BJ (cell line): Measurements from ENCODE around the gene ARHGAP21. TPM values are rescaled to one million over a fixed set of nuclear protein-coding genes. Genes with fewer than 3 reads are reported as not detected.
"Not testable (repeated sequence)": the region's sequence is repeated elsewhere in the genome, so short reads cannot be mapped to it uniquely, and the experiment has no call there.

ENCODE experiments used
- CTCF ChIA-PET: fragments of 350-600 bp; formaldehyde crosslinking; extraction: SDS; loops from one replicate; lab custom pipeline; 2021; ENCODE audit warnings: antibody characterized with exemption, inconsistent platforms; lab: Yijun Ruan, JAX
- POLR2A ChIA-PET: fragments of 300-600 bp; sonication (Branson Sonifier 250); formaldehyde crosslinking; extraction: SDS; loops from one replicate; lab custom pipeline; 2021; ENCODE audit warnings: antibody characterized with exemption; lab: Charles Lee
- DNase-seq: peaks from one replicate; pipeline ENCODE4 v3.0.0-alpha.2; 2011; ENCODE audit warnings: low read depth
- H3K27me3 ChIP-seq: 2 replicates; pipeline ENCODE4 v1.6.0; 2011; ENCODE audit warnings: low read length; ENCODE audit not compliant: control insufficient read depth, insufficient read depth
- H3K36me3 ChIP-seq: 2 replicates; pipeline ENCODE4 v1.5.1; 2011; ENCODE audit warnings: low read length; ENCODE audit not compliant: control insufficient read depth, insufficient read depth
- H3K4me3 ChIP-seq: 2 replicates; pipeline ENCODE4 v1.5.1; 2011; ENCODE audit warnings: low read depth, mild to moderate bottlenecking, control low read depth, low read length
- polyA minus RNA-seq: library from RNA; depleted of rRNA, polyadenylated mRNA; stranded (reverse); fragments of >200 nt; gene quantifications from 2 replicates; pipeline ENCODE4 v1.2.3, GENCODE V29; 2011; rRNA and poly(A)+ RNA removed
- polyA plus RNA-seq: library from polyadenylated mRNA; depleted of rRNA; stranded (reverse); fragments of >200 nt; gene quantifications from 2 replicates; pipeline ENCODE4 v1.2.3, GENCODE V29; 2011; rRNA removed
- TF ChIP-seq, protein P1 (sequence below): IDR thresholded peaks from 2 replicates; pipeline ENCODE4 v1.5.1; 2011; ENCODE audit warnings: low read depth, mild to moderate bottlenecking, control low read depth, inconsistent platforms, low read length, moderate library complexity; ENCODE audit not compliant: insufficient read depth

The ARHGAP21 gene
- polyA plus RNA-seq (75.8 and 99.4 TPM in 2 replicates), polyA minus RNA-seq (99.2 and 104 TPM in 2 replicates)

- DNase-seq = no peak
- no peaks in the 10 kb centered on the region for H3K36me3 ChIP-seq
- H3K27me3 ChIP-seq = no peaks in the 10 kb centered on the region
- POLR2A ChIA-PET = interaction anchor here (0.6 to 1.1 kb wide), 2 partner anchors 33 to 81 kb away, joined by 3 to 4 read pairs; no protein-coding TSS in a partner anchor
- TF ChIP-seq, protein P1, sequence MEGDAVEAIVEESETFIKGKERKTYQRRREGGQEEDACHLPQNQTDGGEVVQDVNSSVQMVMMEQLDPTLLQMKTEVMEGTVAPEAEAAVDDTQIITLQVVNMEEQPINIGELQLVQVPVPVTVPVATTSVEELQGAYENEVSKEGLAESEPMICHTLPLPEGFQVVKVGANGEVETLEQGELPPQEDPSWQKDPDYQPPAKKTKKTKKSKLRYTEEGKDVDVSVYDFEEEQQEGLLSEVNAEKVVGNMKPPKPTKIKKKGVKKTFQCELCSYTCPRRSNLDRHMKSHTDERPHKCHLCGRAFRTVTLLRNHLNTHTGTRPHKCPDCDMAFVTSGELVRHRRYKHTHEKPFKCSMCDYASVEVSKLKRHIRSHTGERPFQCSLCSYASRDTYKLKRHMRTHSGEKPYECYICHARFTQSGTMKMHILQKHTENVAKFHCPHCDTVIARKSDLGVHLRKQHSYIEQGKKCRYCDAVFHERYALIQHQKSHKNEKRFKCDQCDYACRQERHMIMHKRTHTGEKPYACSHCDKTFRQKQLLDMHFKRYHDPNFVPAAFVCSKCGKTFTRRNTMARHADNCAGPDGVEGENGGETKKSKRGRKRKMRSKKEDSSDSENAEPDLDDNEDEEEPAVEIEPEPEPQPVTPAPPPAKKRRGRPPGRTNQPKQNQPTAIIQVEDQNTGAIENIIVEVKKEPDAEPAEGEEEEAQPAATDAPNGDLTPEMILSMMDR = no peak
- CTCF ChIA-PET = interaction anchor here (1.0 to 1.6 kb wide), 3 partner anchors 13 to 233 kb away, joined by 3 to 4 read pairs (median 4); no protein-coding TSS in a partner anchor
- H3K4me3 ChIP-seq = peak within 1 kb of the TSS; percentile 57
Measured at GRCh38 chr10:24723788-24724380, at the start of gene ARHGAP21. ARHGAP21 (minus strand) TSS chr10:24723887; CDS start chr10:24721899, 1,988 bp downstream.

- CTCF ChIA-PET = interaction anchor here (0.9 kb wide), 1 partner anchor 22 kb away, joined by 4 read pairs; no protein-coding TSS in a partner anchor
Measured at GRCh38 chr10:24771943-24772694, 48.4 kb upstream of the ARHGAP21 start.

DNA sequence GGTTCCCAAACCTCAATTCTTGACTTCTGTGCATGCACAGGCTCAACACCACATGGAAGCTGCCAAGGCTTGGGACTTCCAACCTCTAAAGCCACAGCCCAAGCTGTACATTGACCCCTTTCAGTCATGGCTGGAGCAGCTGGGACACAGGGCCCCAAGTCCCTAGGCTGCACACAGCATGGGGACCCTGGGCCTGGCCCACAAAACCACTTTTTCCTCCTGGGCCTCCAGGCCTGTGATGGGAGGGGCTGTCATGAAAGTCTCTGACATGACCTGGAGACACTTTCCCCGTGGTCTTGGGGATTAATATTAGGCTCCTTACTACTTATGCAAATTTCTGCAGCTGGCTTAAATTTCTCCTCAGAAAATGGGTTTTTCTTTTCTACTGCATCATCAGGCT lies 41.3 kb upstream of the ARHGAP21 start:
- DNase-seq, CTCF ChIA-PET, H3K36me3 ChIP-seq, H3K27me3 ChIP-seq, H3K4me3 ChIP-seq: not testable (repeated sequence)
- POLR2A ChIA-PET = interaction anchor here (0.7 kb wide), 1 partner anchor 129 kb away, joined by 4 read pairs; no protein-coding TSS in a partner anchor

More at GRCh38 chr10:24771943-24772694, 48.4 kb upstream of the ARHGAP21 start:
- Histone ChIP-seq H3K4me3 (no peak overlapping the region), H3K27me3 (no peaks in the 10 kb centered on the region), H3K36me3 (no peaks in the 10 kb centered on the region)
- DNase-seq = no peak
- TF ChIP-seq, protein P1 = no peak
- POLR2A ChIA-PET = no interaction called here

DNA sequence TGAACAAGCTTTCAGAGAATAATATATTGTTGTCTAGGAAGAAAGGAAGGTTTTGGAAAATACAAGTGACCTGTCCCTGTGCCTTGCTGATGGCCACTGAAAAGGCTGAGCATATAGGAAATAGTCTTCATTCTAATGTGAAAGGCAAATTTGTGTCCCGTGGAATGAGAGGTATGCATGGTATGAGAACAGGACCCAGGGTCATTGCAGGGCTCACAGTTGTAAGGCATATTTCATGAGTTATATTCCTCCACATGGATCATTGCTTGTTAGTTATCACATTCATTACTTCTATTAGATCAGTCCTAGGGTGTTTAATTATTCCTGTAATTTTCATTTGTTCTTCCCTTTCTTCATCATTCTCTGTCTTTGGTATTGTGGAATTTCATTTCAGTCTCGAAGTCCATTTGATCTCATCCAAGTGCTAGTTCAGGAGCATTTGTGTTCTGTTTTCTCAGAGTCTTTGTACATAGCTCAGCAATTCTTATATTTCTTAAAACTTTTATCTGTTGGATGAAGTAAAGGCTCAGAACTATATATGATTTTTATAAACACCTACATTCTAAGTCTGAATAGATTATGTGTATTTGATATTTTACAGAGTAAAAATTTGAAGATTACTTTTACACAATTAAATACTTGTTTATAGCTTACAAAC lies 39.4 kb upstream of the ARHGAP21 start:
- H3K36me3 ChIP-seq = no peaks in the 10 kb centered on the region
- ChIA-PET CTCF (interaction anchor here (0.8 to 1.6 kb wide), 2 partner anchors 11 to 227 kb away, joined by 3 read pairs; no protein-coding TSS in a partner anchor), POLR2A (interaction anchor here (0.6 kb wide), 1 partner anchor 33 kb away, joined by 5 read pairs; no protein-coding TSS in a partner anchor)
- no peak overlapping the region for H3K4me3 ChIP-seq
- no peaks in the 10 kb centered on the region for H3K27me3 ChIP-seq
- peak; percentile 11 for DNase-seq
- TF ChIP-seq, protein P1 = no peak

- POLR2A ChIA-PET = no interaction called here
- H3K27me3 ChIP-seq = no peaks in the 10 kb centered on the region
- no peaks in the 10 kb centered on the region for H3K36me3 ChIP-seq
- CTCF ChIA-PET = interaction anchor here (0.8 to 1.6 kb wide), 4 partner anchors 8 to 228 kb away, joined by 3 read pairs; no protein-coding TSS in a partner anchor
- TF ChIP-seq, protein P1 = no peak
- DNase-seq = no peak
- H3K4me3 ChIP-seq = no peak overlapping the region
Measured at GRCh38 chr10:24762161-24762924, 38.7 kb upstream of the ARHGAP21 start.
